B cell (primary cell): ENCODE data around the gene SEMA6A. TPM values are rescaled to one million over a fixed set of nuclear protein-coding genes. Genes with fewer than 3 reads are reported as not detected.

Experiments
- ATAC-seq: fragments of 200-7000 bp; cut with Tn5 transposase; one replicate; pipeline ENCODE4 v1.10.0; 2021; ENCODE audit warnings: low read depth, mild to moderate bottlenecking, moderate number of reproducible peaks, moderate library complexity
- CTCF ChIA-PET: fragments of 350-600 bp; sonication (Branson Sonifier 250); formaldehyde crosslinking; loops from one replicate; lab custom pipeline; 2021; ENCODE audit warnings: antibody characterized with exemption, inconsistent platforms; lab: Charles Lee
- POLR2A ChIA-PET: fragments of 350-600 bp; sonication (Branson Sonifier 250); formaldehyde crosslinking; loops from one replicate; lab custom pipeline; 2021; ENCODE audit warnings: antibody characterized with exemption; lab: Charles Lee
- DNase-seq: peaks from one replicate; pipeline ENCODE4 v3.0.0; 2013
- H2AFZ ChIP-seq: 2 replicates; pipeline ENCODE4 v1.6.1; 2012; ENCODE audit warnings: mild to moderate bottlenecking, low read depth, low read length; ENCODE audit not compliant: insufficient read depth, poor library complexity, severe bottlenecking
- H3K27ac ChIP-seq, 2 donors: 1 replicate in 1 of 2; 2 replicates in 1 of 2; pipeline ENCODE4 v1.5.1; 2012 to 2013; ENCODE audit warnings: low read length in 2 of 2, mild to moderate bottlenecking in 2 of 2, moderate library complexity in 1 of 2
- H3K27me3 ChIP-seq, 4 experiments: fragments of 200-600 bp in 1 of 4; sonication (generic) in 1 of 4; replicated peaks in 1 of 4; 1 replicate in 2 of 4; 2 replicates in 2 of 4; pipeline versions ENCODE4 v1.6.1 to v1.7.0; 2013 to 2016; ENCODE audit warnings: low read length in 3 of 4, mild to moderate bottlenecking in 2 of 4, mixed read lengths in 1 of 4, moderate library complexity in 1 of 4; ENCODE audit not compliant: insufficient read depth in 4 of 4, control insufficient read depth in 3 of 4; ENCODE audit errors: control extremely low read depth in 1 of 4
- H3K36me3 ChIP-seq, 2 experiments: replicated peaks in 1 of 2; 1 replicate in 1 of 2; 2 replicates in 1 of 2; pipeline versions ENCODE4 v1.6.1 to v1.7.1; 2013; ENCODE audit warnings: low read length in 1 of 2; ENCODE audit not compliant: insufficient read depth in 2 of 2, control insufficient read depth in 1 of 2; ENCODE audit errors: control extremely low read depth in 1 of 2, extremely low read depth in 1 of 2
- H3K4me1 ChIP-seq, 2 donors: fragments of 200-600 bp in 1 of 2; sonication (generic) in 1 of 2; 1 replicate in 1 of 2; 2 replicates in 1 of 2; pipeline versions ENCODE4 v1.5.1 to v1.6.1; 2013 to 2017; ENCODE audit warnings: low read length in 2 of 2; ENCODE audit not compliant: control insufficient read depth in 2 of 2, insufficient read depth in 2 of 2
- H3K4me2 ChIP-seq: replicated peaks from 2 replicates; pipeline ENCODE3; 2012; ENCODE audit warnings: mild to moderate bottlenecking, low read depth, low read length; ENCODE audit not compliant: poor library complexity, severe bottlenecking
- H3K4me3 ChIP-seq, 5 experiments: fragments of 200-600 bp in 1 of 5; sonication (generic) in 1 of 5; 1 replicate in 3 of 5; 2 replicates in 2 of 5; pipeline versions ENCODE4 v1.5.1 to v1.7.0; 2011 to 2016; ENCODE audit warnings: low read length in 4 of 5, mild to moderate bottlenecking in 4 of 5, low read depth in 2 of 5, control low read depth in 1 of 5, moderate library complexity in 1 of 5; ENCODE audit not compliant: insufficient read depth in 1 of 5; ENCODE audit errors: control extremely low read depth in 1 of 5, extremely low read depth in 1 of 5
- H3K79me2 ChIP-seq: fragments of 200-600 bp; sonication (generic); one replicate; pipeline ENCODE4 v1.6.0; 2016; ENCODE audit warnings: low read length; ENCODE audit not compliant: control insufficient read depth, insufficient read depth
- H3K9ac ChIP-seq: fragments of 200-600 bp; sonication (generic); 2 replicates; pipeline ENCODE4 v1.6.1; 2017; ENCODE audit warnings: mild to moderate bottlenecking, low read length, moderate library complexity
- H3K9me3 ChIP-seq, 3 donors: one replicate each; pipeline versions ENCODE4 v1.6.1 to v1.7.1; 2013; ENCODE audit warnings: low read length in 2 of 3; ENCODE audit not compliant: control insufficient read depth in 2 of 3, insufficient read depth in 1 of 3; ENCODE audit errors: control extremely low read depth in 1 of 3
- H4K20me1 ChIP-seq: 2 replicates; pipeline ENCODE4 v1.6.0; 2012; ENCODE audit warnings: mild to moderate bottlenecking, low read length; ENCODE audit not compliant: insufficient read depth, control insufficient read depth, poor library complexity, severe bottlenecking
- H3K27ac Mint-ChIP-seq: one replicate; pipeline ENCODE4 v1.8.0; 2021; ENCODE audit warnings: mixed read lengths
- H3K27me3 Mint-ChIP-seq: one replicate; pipeline ENCODE4 v1.8.0; 2021; ENCODE audit warnings: mixed read lengths
- H3K4me1 Mint-ChIP-seq: one replicate; pipeline ENCODE4 v1.8.0; 2021; ENCODE audit warnings: mixed read lengths
- H3K4me3 Mint-ChIP-seq: one replicate; pipeline ENCODE4 v1.8.0; 2021; ENCODE audit warnings: mixed read lengths
- H3K9me3 Mint-ChIP-seq: one replicate; pipeline ENCODE4 v1.8.0; 2022; ENCODE audit warnings: mixed read lengths; ENCODE audit not compliant: insufficient read depth
- EZH2 ChIP-seq: IDR thresholded peaks from 2 replicates; pipeline ENCODE4 v1.6.1; 2012; ENCODE audit warnings: borderline replicate concordance, low read depth, mild to moderate bottlenecking, moderate library complexity, low read length; ENCODE audit not compliant: insufficient read depth, poor library complexity, severe bottlenecking
- WGBS: methylation state at CpG from one replicate; pipeline ENCODE4 v1.1.5; 2013; ENCODE audit warnings: missing lambda C conversion rate; ENCODE audit not compliant: insufficient coverage; 5-methylcytosine and 5-hydroxymethylcytosine counted together
- intact Hi-C: fragments of 100-400 bp; cut with micrococcal nuclease; formaldehyde crosslinking; loops from one replicate; pipeline ENCODE4 v1.10.0; 2022
- polyA plus RNA-seq: library from polyadenylated mRNA; depleted of rRNA; stranded (reverse); fragments of >200 nt; gene quantifications from 2 replicates; pipeline ENCODE4 v1.2.3, GENCODE V29; 2012
- total RNA-seq, 2 donors: library from RNA; stranded (reverse); fragments of 120-200 nt in 1 of 2; gene quantifications; 1 replicate in 1 of 2; 2 replicates in 1 of 2; pipeline versions ENCODE4 v1.2.3 to v1.2.4, GENCODE V29; 2013 to 2022
- TF ChIP-seq, protein P1 (sequence below): fragments of 200-600 bp; IDR thresholded peaks from one replicate; pipeline ENCODE4 v1.8.0; 2022; ENCODE audit warnings: antibody characterized with exemption, mild to moderate bottlenecking

SEMA6A gene
- total and polyA plus RNA-seq, 2 donors (not counting 1 experiment from before 2014, with no cell fraction given) = 0.44 TPM; not detected in 1

DNA sequence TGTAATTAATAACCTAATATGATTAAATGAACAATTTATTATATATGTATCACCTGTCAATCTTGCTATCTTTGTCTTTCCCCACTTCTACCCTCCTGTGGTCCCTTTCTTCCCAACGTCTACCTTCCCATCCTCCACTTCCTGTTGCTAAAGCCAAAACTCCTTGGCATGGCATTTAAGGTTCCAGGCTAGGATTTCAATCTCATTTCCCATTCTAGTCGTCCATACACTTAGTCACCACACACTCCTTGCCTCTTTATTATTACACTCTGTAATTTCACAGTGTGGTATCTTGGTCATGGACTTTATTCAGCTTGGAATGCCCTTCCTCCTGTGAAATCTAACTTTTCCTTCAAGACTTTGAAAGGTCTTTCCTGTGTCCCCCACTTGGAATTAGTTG is 115.3 kb downstream of the SEMA6A start:
- intact Hi-C loops = no loop called here
- no peaks in the 10 kb centered on the region for H3K27me3 Mint-ChIP-seq
- no peak overlapping the region for H3K27ac ChIP-seq
- ATAC-seq (no peak), DNase-seq (no peak)
- H2AFZ ChIP-seq = no peak overlapping the region
- peaks cover 5 to 7% of the 10 kb centered on the region in 2 donors for H3K4me1 ChIP-seq
- no peaks in the 10 kb centered on the region for H3K9me3 ChIP-seq
- H3K4me3 ChIP-seq = no peak overlapping the region
- CTCF ChIA-PET = no interaction called here
- POLR2A ChIA-PET = no interaction called here
- WGBS = no CpG with 5 or more reads among the region's 2 CpGs
- H3K27me3 ChIP-seq = no peaks in the 10 kb centered on the region
- no peak for TF ChIP-seq EZH2
- TF ChIP-seq, protein P1, sequence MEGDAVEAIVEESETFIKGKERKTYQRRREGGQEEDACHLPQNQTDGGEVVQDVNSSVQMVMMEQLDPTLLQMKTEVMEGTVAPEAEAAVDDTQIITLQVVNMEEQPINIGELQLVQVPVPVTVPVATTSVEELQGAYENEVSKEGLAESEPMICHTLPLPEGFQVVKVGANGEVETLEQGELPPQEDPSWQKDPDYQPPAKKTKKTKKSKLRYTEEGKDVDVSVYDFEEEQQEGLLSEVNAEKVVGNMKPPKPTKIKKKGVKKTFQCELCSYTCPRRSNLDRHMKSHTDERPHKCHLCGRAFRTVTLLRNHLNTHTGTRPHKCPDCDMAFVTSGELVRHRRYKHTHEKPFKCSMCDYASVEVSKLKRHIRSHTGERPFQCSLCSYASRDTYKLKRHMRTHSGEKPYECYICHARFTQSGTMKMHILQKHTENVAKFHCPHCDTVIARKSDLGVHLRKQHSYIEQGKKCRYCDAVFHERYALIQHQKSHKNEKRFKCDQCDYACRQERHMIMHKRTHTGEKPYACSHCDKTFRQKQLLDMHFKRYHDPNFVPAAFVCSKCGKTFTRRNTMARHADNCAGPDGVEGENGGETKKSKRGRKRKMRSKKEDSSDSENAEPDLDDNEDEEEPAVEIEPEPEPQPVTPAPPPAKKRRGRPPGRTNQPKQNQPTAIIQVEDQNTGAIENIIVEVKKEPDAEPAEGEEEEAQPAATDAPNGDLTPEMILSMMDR = no peak
- H3K27ac Mint-ChIP-seq = no peak overlapping the region
- H3K4me1 Mint-ChIP-seq = peaks cover 5% of the 10 kb centered on the region
- H3K9ac ChIP-seq = no peak overlapping the region
- H3K79me2 ChIP-seq = no peaks in the 10 kb centered on the region
- H3K4me3 Mint-ChIP-seq = no peak overlapping the region
- no peaks in the 10 kb centered on the region for H4K20me1 ChIP-seq
- no peaks in the 10 kb centered on the region for H3K9me3 Mint-ChIP-seq
- H3K4me2 ChIP-seq = no peak overlapping the region
- H3K36me3 ChIP-seq = peaks cover 0 to 1% of the 10 kb centered on the region in 2 experiments

DNA sequence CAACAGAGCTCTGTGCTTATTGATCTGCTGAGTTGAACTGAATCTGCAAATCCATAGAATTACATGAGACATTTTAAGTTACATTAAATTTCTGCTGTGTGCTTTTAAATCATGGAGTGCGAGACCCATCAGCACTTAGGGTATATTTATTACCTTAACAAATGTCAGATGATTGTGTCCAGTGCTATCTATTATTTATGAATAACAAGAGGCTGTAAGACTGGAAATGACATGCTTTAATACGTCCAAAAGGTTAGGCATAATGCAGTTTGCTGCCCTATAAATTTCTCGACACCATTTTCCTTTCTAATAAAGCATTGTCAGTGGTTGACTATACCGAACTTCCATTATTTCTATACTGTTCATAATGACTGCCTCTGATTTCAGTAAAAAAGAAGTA is 117.6 kb downstream of the SEMA6A start:
- H3K27ac Mint-ChIP-seq = no peak overlapping the region
- no peaks in the 10 kb centered on the region for H3K27me3 Mint-ChIP-seq
- peaks cover 8 to 15% of the 10 kb centered on the region in 2 donors for H3K4me1 ChIP-seq
- no peaks in the 10 kb centered on the region for H3K9me3 Mint-ChIP-seq
- ATAC-seq = no peak
- H3K36me3 ChIP-seq = peaks cover 0 to 2% of the 10 kb centered on the region in 2 experiments
- WGBS = no CpG with 5 or more reads among the region's 4 CpGs
- no peaks in the 10 kb centered on the region for H4K20me1 ChIP-seq
- peaks cover 12% of the 10 kb centered on the region for H3K4me1 Mint-ChIP-seq
- H3K79me2 ChIP-seq = no peaks in the 10 kb centered on the region
- H3K9me3 ChIP-seq = no peaks in the 10 kb centered on the region
- H3K4me3 ChIP-seq = no peak overlapping the region
- no peaks in the 10 kb centered on the region for H3K27me3 ChIP-seq
- no peak for DNase-seq
- TF ChIP-seq, protein P1 = no peak
- no peak for TF ChIP-seq EZH2
- ChIA-PET POLR2A (no interaction called here), CTCF (no interaction called here)
- H3K4me3 Mint-ChIP-seq = no peak overlapping the region
- intact Hi-C loops = no loop called here
- H3K4me2 ChIP-seq = no peak overlapping the region
- H3K27ac ChIP-seq = no peak overlapping the region
- no peak overlapping the region for H2AFZ ChIP-seq
- H3K9ac ChIP-seq = no peak overlapping the region
